ENCODE measurements around the gene UGT1A1. TPM values are rescaled to one million over a fixed set of nuclear protein-coding genes. Genes with fewer than 3 reads are reported as not detected.

Gene UGT1A1
- total RNA-seq, 1 donor from 2014 or later, result 0.77 TPM

DNA sequence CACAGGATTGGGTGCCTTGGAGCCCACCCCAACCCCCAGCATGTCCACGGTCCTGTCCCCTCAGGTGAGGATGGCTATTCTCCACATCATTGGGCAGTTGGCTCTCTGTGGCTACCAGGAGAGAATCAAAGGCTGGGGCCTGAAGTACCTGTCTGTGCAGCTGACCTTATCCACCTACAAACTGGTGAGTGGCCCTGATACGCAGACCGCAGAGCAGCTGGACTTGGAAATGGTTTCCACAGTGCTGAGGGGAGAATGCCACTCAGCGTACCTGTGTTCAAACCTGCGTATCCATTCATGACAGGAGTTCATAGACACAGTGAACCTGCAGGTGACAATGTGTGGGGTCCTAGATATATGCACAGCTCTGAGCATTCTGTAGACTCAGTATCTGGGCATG, 39.6 kb downstream of the UGT1A1 start:
- Mint-ChIP-seq H3K36me3 (no peaks in the 10 kb centered on the region), H3K27me3 (peaks cover 21% of the 10 kb centered on the region), H3K27ac (no peak overlapping the region), H3K4me3 (no peak overlapping the region), H3K9me3 (no peaks in the 10 kb centered on the region), H3K4me1 (ENCODE audit: unreplicated experiment) (no peaks in the 10 kb centered on the region)
- TF ChIP-seq, protein P1, sequence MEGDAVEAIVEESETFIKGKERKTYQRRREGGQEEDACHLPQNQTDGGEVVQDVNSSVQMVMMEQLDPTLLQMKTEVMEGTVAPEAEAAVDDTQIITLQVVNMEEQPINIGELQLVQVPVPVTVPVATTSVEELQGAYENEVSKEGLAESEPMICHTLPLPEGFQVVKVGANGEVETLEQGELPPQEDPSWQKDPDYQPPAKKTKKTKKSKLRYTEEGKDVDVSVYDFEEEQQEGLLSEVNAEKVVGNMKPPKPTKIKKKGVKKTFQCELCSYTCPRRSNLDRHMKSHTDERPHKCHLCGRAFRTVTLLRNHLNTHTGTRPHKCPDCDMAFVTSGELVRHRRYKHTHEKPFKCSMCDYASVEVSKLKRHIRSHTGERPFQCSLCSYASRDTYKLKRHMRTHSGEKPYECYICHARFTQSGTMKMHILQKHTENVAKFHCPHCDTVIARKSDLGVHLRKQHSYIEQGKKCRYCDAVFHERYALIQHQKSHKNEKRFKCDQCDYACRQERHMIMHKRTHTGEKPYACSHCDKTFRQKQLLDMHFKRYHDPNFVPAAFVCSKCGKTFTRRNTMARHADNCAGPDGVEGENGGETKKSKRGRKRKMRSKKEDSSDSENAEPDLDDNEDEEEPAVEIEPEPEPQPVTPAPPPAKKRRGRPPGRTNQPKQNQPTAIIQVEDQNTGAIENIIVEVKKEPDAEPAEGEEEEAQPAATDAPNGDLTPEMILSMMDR (conservative IDR thresholded peaks at IDR 0.05), result no peak
- no peak for DNase-seq (ENCODE audit: extremely low spot score, unreplicated experiment)

DNA sequence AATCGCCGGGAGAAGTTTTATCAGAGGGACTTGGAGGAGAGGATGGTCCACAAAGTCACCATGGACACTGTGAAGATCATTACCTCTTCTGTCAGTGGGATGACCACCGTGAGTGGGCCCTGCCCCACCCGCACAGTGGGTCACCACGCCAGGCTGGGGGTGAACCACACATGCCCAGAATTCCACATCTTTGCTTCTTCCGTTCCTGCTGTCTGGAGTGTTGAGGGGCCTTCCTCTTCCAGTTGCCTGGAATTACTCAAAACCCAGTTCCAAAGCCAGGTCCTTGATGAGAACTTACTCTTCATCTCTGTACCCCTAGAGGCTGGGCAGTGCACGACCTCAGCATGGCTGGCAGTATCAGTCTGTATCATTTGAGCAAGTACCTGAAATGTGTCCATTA, 40.1 kb downstream of the UGT1A1 start:
- Mint-ChIP-seq H3K27me3 (peaks cover 25% of the 10 kb centered on the region), H3K4me1 (ENCODE audit: unreplicated experiment) (no peaks in the 10 kb centered on the region), H3K4me3 (no peak overlapping the region), H3K9me3 (no peaks in the 10 kb centered on the region), H3K27ac (no peak overlapping the region), H3K36me3 (no peaks in the 10 kb centered on the region)
- no peak for DNase-seq (ENCODE audit: extremely low spot score, unreplicated experiment)
- TF ChIP-seq, protein P1 (conservative IDR thresholded peaks at IDR 0.05), result no peak

DNA sequence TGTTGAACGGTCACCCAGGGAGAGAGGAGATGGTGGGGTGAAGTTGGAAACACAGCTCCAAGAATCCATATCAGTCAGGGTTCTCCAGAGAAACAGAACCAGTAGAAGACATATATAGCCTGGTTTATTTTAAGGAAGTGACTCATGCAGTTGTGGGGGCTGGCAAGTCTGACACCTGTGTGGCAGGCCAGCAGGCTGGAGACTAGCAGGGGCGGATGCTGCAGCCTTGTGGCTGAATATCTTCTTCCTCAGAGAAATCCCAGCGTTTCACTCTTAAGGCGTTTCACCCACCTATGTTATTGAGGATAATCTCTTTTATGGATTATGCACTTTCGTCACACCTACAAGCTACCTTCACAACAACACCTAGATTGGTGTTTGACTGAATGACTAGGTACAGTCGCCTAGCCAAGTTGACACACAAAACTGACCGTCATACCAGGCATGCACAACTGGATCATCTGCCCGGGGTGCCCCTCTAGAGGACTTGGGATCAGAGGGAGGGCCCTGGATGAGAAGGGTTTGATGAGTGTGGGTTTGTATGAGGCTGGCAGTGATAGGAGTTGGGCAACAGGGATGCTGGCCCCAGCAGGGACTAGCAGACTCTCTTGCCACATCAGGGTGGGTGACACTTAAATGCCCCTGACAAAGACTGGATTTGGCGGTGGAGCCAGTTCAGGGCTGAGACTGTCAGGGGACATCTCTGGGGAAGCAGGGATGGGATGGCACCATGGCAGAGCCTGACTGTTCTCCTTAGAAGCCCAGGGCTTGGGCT, 41.5 kb downstream of the UGT1A1 start:
- no peak overlapping the region for H3K4me3 Mint-ChIP-seq
- H3K36me3 Mint-ChIP-seq, result no peaks in the 10 kb centered on the region
- H3K4me1 Mint-ChIP-seq (ENCODE audit: unreplicated experiment), result no peaks in the 10 kb centered on the region
- peak; percentile 43 for DNase-seq (ENCODE audit: extremely low spot score, unreplicated experiment)
- H3K27ac Mint-ChIP-seq, result no peak overlapping the region
- TF ChIP-seq, protein P1 (conservative IDR thresholded peaks at IDR 0.05), result no peak
- H3K27me3 Mint-ChIP-seq, result peaks cover 27% of the 10 kb centered on the region
- H3K9me3 Mint-ChIP-seq, result no peaks in the 10 kb centered on the region

- H3K9me3 Mint-ChIP-seq, result no peaks in the 10 kb centered on the region
- no peak overlapping the region for H3K27ac Mint-ChIP-seq
- TF ChIP-seq, protein P1 (conservative IDR thresholded peaks at IDR 0.05), result no peak
- H3K27me3 Mint-ChIP-seq, result peaks cover 27% of the 10 kb centered on the region
- H3K4me3 Mint-ChIP-seq, result no peak overlapping the region
- no peaks in the 10 kb centered on the region for H3K4me1 Mint-ChIP-seq (ENCODE audit: unreplicated experiment)
- peak; percentile 50 for DNase-seq (ENCODE audit: extremely low spot score, unreplicated experiment)
- H3K36me3 Mint-ChIP-seq, result no peaks in the 10 kb centered on the region
Measured at GRCh38 chr2:233802132-233802815, 42.2 kb downstream of the UGT1A1 start.

- no peaks in the 10 kb centered on the region for H3K4me1 Mint-ChIP-seq (ENCODE audit: unreplicated experiment)
- no peaks in the 10 kb centered on the region for H3K9me3 Mint-ChIP-seq
- H3K27ac Mint-ChIP-seq, result no peak overlapping the region
- H3K4me3 Mint-ChIP-seq, result no peak overlapping the region
- TF ChIP-seq, protein P1 (conservative IDR thresholded peaks at IDR 0.05), result no peak
- H3K27me3 Mint-ChIP-seq, result peaks cover 27% of the 10 kb centered on the region
- peak; percentile 36 for DNase-seq (ENCODE audit: extremely low spot score, unreplicated experiment)
- H3K36me3 Mint-ChIP-seq, result no peaks in the 10 kb centered on the region
Measured at GRCh38 chr2:233803292-233803911, 43.3 kb downstream of the UGT1A1 start.
